SK-N-SH (cell line): ENCODE data around the gene RAB17. TPM values are rescaled to one million over a fixed set of nuclear protein-coding genes. Genes with fewer than 3 reads are reported as not detected.

ENCODE experiments used
- CTCF ChIA-PET: fragments of 300-600, 350-600 bp; formaldehyde crosslinking; extraction: SDS; loops from one replicate; lab custom pipeline; 2021; lab: Yijun Ruan, JAX
- POLR2A ChIA-PET: fragments of 350-600 bp; sonication (Branson Sonifier 250); formaldehyde crosslinking; extraction: SDS; loops from one replicate; lab custom pipeline; 2020; ENCODE audit warnings: antibody characterized with exemption, inconsistent platforms; lab: Yijun Ruan, JAX
- DNase-seq: peaks from one replicate; pipeline ENCODE4 v3.0.0; 2012
- H2AFZ ChIP-seq: fragments of 200-600 bp; sonication (generic); 2 replicates; pipeline ENCODE4 v1.8.1; 2016; ENCODE audit warnings: antibody characterized with exemption, mild to moderate bottlenecking, low read depth
- H3F3A ChIP-seq: fragments of 200-600 bp; sonication (generic); replicated peaks from 2 replicates; pipeline ENCODE3; 2016; ENCODE audit warnings: antibody characterized with exemption, mild to moderate bottlenecking; ENCODE audit not compliant: insufficient read depth
- H3K27ac ChIP-seq, 2 experiments: fragments of 200-500 bp in 1 of 2; fragments of 200-600 bp in 1 of 2; sonication (Bioruptor generic) in 1 of 2; sonication (generic), shearing (Covaris generic) in 1 of 2; 2 replicates each; pipeline versions ENCODE4 v1.5.1 to v1.6.1; 2014 to 2016; ENCODE audit warnings: low read depth in 2 of 2, inconsistent platforms in 1 of 2, low read length in 1 of 2, mild to moderate bottlenecking in 1 of 2, mixed read lengths in 1 of 2
- H3K27me3 ChIP-seq: fragments of 200-600 bp; sonication (generic), shearing (Covaris generic); 2 replicates; pipeline ENCODE4 v1.6.1; 2016; ENCODE audit warnings: mixed run types; ENCODE audit not compliant: insufficient read depth
- H3K36me3 ChIP-seq, 2 experiments: fragments of 200-500 bp in 1 of 2; fragments of 200-600 bp in 1 of 2; sonication (Bioruptor generic) in 1 of 2; sonication (generic) in 1 of 2; replicated peaks in 1 of 2; 2 replicates each; pipeline versions ENCODE3 to v1.5.1; 2014 to 2016; ENCODE audit warnings: low read length in 1 of 2, mild to moderate bottlenecking in 1 of 2; ENCODE audit not compliant: insufficient read depth in 2 of 2, control insufficient read depth in 1 of 2
- H3K4me1 ChIP-seq, 2 experiments: fragments of 200-500 bp in 1 of 2; fragments of 200-600 bp in 1 of 2; sonication (Bioruptor generic) in 1 of 2; sonication (generic), shearing (Covaris generic) in 1 of 2; 2 replicates each; pipeline versions ENCODE4 v1.5.1 to v1.6.1; 2014 to 2016; ENCODE audit warnings: low read depth in 1 of 2, low read length in 1 of 2, mixed run types in 1 of 2; ENCODE audit not compliant: insufficient read depth in 2 of 2, control insufficient read depth in 1 of 2
- H3K4me2 ChIP-seq: fragments of 200-600 bp; sonication (generic), shearing (Covaris generic); 2 replicates; pipeline ENCODE4 v1.6.1; 2017; ENCODE audit warnings: mixed run types
- H3K4me3 ChIP-seq, 2 experiments: fragments of 200-500 bp in 1 of 2; fragments of 200-600 bp in 1 of 2; sonication (Bioruptor generic) in 1 of 2; sonication (generic), shearing (Covaris generic) in 1 of 2; 2 replicates each; pipeline versions ENCODE4 v1.5.1 to v1.8.1; 2014 to 2016; ENCODE audit warnings: low read depth in 2 of 2, inconsistent platforms in 1 of 2, low read length in 1 of 2, mild to moderate bottlenecking in 1 of 2, mixed read lengths in 1 of 2, moderate library complexity in 1 of 2
- H3K79me2 ChIP-seq: fragments of 200-600 bp; sonication (generic); 2 replicates; pipeline ENCODE4 v1.8.1; 2017; ENCODE audit warnings: mild to moderate bottlenecking; ENCODE audit not compliant: insufficient read depth
- H3K9ac ChIP-seq: fragments of 200-600 bp; sonication (generic); 2 replicates; pipeline ENCODE4 v1.6.1; 2017; ENCODE audit warnings: mixed run types
- H3K9me2 ChIP-seq: fragments of 200-600 bp; sonication (generic); 2 replicates; pipeline ENCODE4 v1.6.1; 2017; ENCODE audit warnings: mixed run types
- H3K9me3 ChIP-seq: fragments of 200-600 bp; sonication (generic); 2 replicates; pipeline ENCODE4 v1.6.1; 2017; ENCODE audit warnings: mixed run types, mild to moderate bottlenecking, moderate library complexity
- H4K20me1 ChIP-seq: fragments of 200-600 bp; sonication (generic); 2 replicates; pipeline ENCODE4 v1.6.1; 2017; ENCODE audit warnings: mild to moderate bottlenecking, mixed run types; ENCODE audit not compliant: insufficient read depth
- CHD2 ChIP-seq: fragments of 150-350 bp; IDR thresholded peaks from 2 replicates; pipeline ENCODE4 v1.6.1; 2018; ENCODE audit warnings: low read length; ENCODE audit not compliant: partially characterized antibody
- ELF1 ChIP-seq: IDR thresholded peaks from 2 replicates; pipeline ENCODE4 v1.4.0; 2012
- EP300 ChIP-seq, 2 experiments: IDR thresholded peaks; 2 replicates each; pipeline versions ENCODE4 v1.4.0 to v1.6.1; 2012; ENCODE audit warnings: borderline replicate concordance in 1 of 2, low read depth in 1 of 2, low read length in 1 of 2
- EZH2phosphoT487 ChIP-seq: fragments of 200-600 bp; sonication (generic); IDR thresholded peaks from 2 replicates; pipeline ENCODE4 v1.6.1; 2017; ENCODE audit warnings: low read depth, mixed run types, mild to moderate bottlenecking, antibody characterized with exemption, moderate library complexity, borderline replicate concordance
- FOSL2 ChIP-seq: IDR thresholded peaks from 2 replicates; pipeline ENCODE4 v1.4.0; 2012; ENCODE audit warnings: low read depth, mild to moderate bottlenecking, moderate library complexity, borderline replicate concordance
- FOXJ3 ChIP-seq: sonication (generic); formaldehyde crosslinking; IDR thresholded peaks from 2 replicates; pipeline ENCODE4 v1.5.1; 2020; ENCODE audit warnings: mild to moderate bottlenecking, missing genetic modification reagents
- GABPA ChIP-seq: IDR thresholded peaks from 2 replicates; pipeline ENCODE4 v1.4.0; 2012; ENCODE audit warnings: low read depth, mild to moderate bottlenecking
- MXI1 ChIP-seq: IDR thresholded peaks from 2 replicates; pipeline ENCODE4 v1.6.1; 2012; ENCODE audit warnings: mild to moderate bottlenecking, low read depth, low read length, improper control_type of control experiment
- NRF1 ChIP-seq: IDR thresholded peaks from 2 replicates; pipeline ENCODE4 v1.6.1; 2012; ENCODE audit warnings: low read depth, mild to moderate bottlenecking, low read length
- RCOR1 ChIP-seq: fragments of 150-350 bp; IDR thresholded peaks from 2 replicates; pipeline ENCODE4 v1.6.1; 2017; ENCODE audit warnings: antibody characterized with exemption, low read length
- RFX5 ChIP-seq: IDR thresholded peaks from 2 replicates; pipeline ENCODE4 v1.6.1; 2012; ENCODE audit warnings: mild to moderate bottlenecking, improper control_type of control experiment, low read length
- SMC3 ChIP-seq: IDR thresholded peaks from 2 replicates; pipeline ENCODE4 v1.6.1; 2012; ENCODE audit warnings: low read depth, low read length, improper control_type of control experiment
- TAF1 ChIP-seq: IDR thresholded peaks from 2 replicates; pipeline ENCODE4 v1.6.1; 2012; ENCODE audit warnings: low read depth, mild to moderate bottlenecking, low read length, moderate library complexity, borderline replicate concordance
- TCF12 ChIP-seq: IDR thresholded peaks from 2 replicates; pipeline ENCODE4 v1.4.0; 2012
- WGBS: methylation state at CpG from one replicate; pipeline ENCODE4 v1.1.6; 2017; ENCODE audit warnings: low lambda C conversion rate; 5-methylcytosine and 5-hydroxymethylcytosine counted together
- polyA plus RNA-seq, 3 experiments: library from polyadenylated mRNA; depleted of rRNA; stranded (reverse); fragments of >200 nt; gene quantifications; 2 replicates each; pipeline ENCODE4 v1.2.3, GENCODE V29; 2012
- TF ChIP-seq, protein P1 (sequence below): fragments of 150-350 bp; IDR thresholded peaks from 2 replicates; pipeline ENCODE4 v1.6.1; 2016; ENCODE audit warnings: mild to moderate bottlenecking, low read depth, low read length
- TF ChIP-seq, protein P2 (sequence below): IDR thresholded peaks from 2 replicates; pipeline ENCODE4 v1.4.0; 2012; ENCODE audit warnings: low read depth
- TF ChIP-seq, protein P3 (sequence below): fragments of 200-600 bp; sonication (generic); IDR thresholded peaks from 2 replicates; pipeline ENCODE4 v1.6.1; 2017; ENCODE audit warnings: antibody characterized with exemption, mild to moderate bottlenecking, moderate library complexity

Gene RAB17
- polyA plus RNA-seq, 1 of the 3 experiments (the other 2 are of a cell fraction): 0.10 TPM

DNA sequence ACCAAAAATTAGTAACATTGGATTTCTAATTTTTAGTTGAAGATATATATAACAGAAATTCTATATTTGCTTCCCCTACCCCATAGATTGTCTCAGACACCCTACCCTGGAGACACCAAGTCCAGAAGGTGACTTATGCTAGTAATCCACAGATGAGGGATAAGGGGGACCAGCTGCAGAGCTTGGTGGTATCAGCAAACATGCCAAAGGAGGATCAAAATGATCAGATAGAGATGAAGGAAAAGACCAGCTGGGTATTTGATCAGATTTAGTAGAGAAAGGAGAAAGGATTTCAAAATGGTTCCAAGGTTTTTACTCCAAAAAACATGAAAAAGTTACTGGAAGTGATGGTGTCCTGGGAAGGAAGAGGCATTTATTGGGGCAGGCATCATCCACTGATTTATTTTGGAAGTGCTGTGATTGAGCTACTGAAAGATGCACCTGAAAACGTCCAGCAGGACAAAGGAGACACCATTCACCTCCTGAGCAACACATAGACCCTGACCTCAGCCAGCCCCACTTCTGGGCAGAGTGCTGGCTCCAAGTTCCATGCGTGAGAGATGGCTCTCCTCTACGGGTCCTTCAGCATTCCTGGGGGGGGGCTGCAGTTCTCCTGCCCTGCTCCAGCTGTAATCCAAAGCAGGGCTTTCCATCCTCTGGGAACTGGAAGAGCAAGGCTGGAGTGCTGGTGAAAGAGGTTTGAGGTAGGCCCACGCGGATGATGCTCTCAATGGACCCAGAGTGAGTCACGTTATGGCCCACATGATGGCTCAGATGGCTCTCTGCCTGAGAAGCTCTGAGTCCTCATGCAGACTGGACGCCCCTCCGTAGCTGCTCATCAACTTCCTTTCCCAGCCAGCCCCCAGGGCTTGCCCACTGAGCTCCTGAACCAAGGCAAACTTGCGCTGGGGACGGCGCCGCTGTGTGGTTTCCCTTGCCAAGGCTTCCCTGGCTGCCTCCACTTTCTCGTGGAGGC is 33.2 kb upstream of the RAB17 start:
- ChIA-PET CTCF (interaction anchor here (0.7 to 2.0 kb wide), 5 partner anchors 10 to 122 kb away, joined by 3 to 5 read pairs (median 4); no protein-coding TSS in a partner anchor), POLR2A (no interaction called here)
- Histone ChIP-seq H3K4me3 (no peak overlapping the region), H4K20me1 (no peaks in the 10 kb centered on the region), H3K27ac (no peak overlapping the region), H3K79me2 (peaks cover 8% of the 10 kb centered on the region), H2AFZ (no peak overlapping the region), H3K36me3 (no peaks in the 10 kb centered on the region), H3K9me3 (no peaks in the 10 kb centered on the region), H3F3A (peaks cover 10% of the 10 kb centered on the region), H3K27me3 (no peaks in the 10 kb centered on the region), H3K4me2 (no peak overlapping the region), H3K4me1 (peaks cover 3 to 9% of the 10 kb centered on the region in 2 experiments; a peak in 2 of 4 replicates), H3K9ac (no peak overlapping the region), H3K9me2 (no peaks in the 10 kb centered on the region)
- TF ChIP-seq MXI1 (no peak), TCF12 (no peak), SMC3 (no peak), EP300 (IDR thresholded peaks at IDR 0.05; ENCODE audit: borderline replicate concordance in 1 of 2, low read depth in 1 of 2, low read length in 1 of 2) (no peak), RFX5 (no peak), RCOR1 (no peak), EZH2phosphoT487 (no peak), GABPA (no peak), TAF1 (no peak), NRF1 (no peak), CHD2 (no peak), ELF1 (no peak), FOSL2 (no peak), FOXJ3 (CRISPR knock-in tag) (no peak)
- TF ChIP-seq, protein P1, sequence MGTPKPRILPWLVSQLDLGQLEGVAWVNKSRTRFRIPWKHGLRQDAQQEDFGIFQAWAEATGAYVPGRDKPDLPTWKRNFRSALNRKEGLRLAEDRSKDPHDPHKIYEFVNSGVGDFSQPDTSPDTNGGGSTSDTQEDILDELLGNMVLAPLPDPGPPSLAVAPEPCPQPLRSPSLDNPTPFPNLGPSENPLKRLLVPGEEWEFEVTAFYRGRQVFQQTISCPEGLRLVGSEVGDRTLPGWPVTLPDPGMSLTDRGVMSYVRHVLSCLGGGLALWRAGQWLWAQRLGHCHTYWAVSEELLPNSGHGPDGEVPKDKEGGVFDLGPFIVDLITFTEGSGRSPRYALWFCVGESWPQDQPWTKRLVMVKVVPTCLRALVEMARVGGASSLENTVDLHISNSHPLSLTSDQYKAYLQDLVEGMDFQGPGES: no peak
- TF ChIP-seq, protein P2, sequence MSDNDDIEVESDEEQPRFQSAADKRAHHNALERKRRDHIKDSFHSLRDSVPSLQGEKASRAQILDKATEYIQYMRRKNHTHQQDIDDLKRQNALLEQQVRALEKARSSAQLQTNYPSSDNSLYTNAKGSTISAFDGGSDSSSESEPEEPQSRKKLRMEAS: no peak
- TF ChIP-seq, protein P3, sequence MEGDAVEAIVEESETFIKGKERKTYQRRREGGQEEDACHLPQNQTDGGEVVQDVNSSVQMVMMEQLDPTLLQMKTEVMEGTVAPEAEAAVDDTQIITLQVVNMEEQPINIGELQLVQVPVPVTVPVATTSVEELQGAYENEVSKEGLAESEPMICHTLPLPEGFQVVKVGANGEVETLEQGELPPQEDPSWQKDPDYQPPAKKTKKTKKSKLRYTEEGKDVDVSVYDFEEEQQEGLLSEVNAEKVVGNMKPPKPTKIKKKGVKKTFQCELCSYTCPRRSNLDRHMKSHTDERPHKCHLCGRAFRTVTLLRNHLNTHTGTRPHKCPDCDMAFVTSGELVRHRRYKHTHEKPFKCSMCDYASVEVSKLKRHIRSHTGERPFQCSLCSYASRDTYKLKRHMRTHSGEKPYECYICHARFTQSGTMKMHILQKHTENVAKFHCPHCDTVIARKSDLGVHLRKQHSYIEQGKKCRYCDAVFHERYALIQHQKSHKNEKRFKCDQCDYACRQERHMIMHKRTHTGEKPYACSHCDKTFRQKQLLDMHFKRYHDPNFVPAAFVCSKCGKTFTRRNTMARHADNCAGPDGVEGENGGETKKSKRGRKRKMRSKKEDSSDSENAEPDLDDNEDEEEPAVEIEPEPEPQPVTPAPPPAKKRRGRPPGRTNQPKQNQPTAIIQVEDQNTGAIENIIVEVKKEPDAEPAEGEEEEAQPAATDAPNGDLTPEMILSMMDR: no peak
- DNase-seq: no peak
- WGBS: 86% methylated on average over 12 of the region's 13 CpGs
